Upper lobe of left lung (tissue), 4 donors: ENCODE measurements around the gene C1D.

ENCODE experiments used
- EP300 ChIP-seq, 4 donors: sonication (generic); formaldehyde crosslinking; IDR thresholded peaks; one replicate each; pipeline ENCODE4 v1.5.1; 2017; ENCODE audit warnings: antibody characterized with exemption in 4 of 4, control low read depth in 2 of 4
- POLR2A ChIP-seq, 4 donors: fragments of 450-650 bp; IDR thresholded peaks; one replicate each; pipeline ENCODE4 v1.5.1; 2016 to 2017; ENCODE audit warnings: antibody characterized with exemption in 4 of 4, mild to moderate bottlenecking in 2 of 4
- POLR2AphosphoS5 ChIP-seq, 2 donors: sonication (generic); formaldehyde crosslinking; IDR thresholded peaks; one replicate each; pipeline ENCODE4 v1.5.1; 2017; ENCODE audit warnings: antibody characterized with exemption in 2 of 2
- TF ChIP-seq, protein P1 (sequence below), 6 experiments: fragments of 450-650 bp in 4 of 6; fragments of 200-600 bp in 2 of 6; sonication (generic) in 2 of 6; IDR thresholded peaks; one replicate each; pipeline ENCODE4 v1.5.1; 2016 to 2019; ENCODE audit warnings: antibody characterized with exemption in 6 of 6

DNA sequence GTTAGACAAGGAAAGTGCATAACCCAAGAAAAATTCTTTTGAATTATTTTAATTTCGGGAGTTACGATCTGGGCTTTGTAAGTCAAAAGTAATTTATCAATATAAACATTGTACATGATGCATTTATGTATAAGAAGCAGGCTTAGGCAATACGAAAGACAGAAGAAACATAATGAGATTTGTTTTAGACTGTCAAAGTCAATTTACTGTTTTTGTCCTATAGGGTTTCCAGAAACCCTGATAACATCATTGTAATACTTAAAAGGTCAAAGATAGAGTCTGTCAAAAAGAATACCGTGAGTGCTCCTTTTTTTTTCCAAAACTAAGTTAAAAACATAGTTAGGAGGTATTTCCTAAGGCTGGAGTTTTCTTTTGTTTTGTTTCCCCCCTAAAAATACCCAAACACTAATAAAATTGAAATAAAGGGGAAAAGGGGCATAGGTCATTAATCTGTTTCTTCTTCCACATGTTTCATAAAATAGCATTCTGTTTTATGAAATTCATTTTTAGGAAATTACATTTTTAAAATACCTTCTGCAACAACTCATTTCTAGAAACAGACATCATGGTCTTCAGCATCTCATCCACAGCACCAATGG is 16.1 kb downstream of the C1D start:
- TF ChIP-seq POLR2AphosphoS5 (IDR thresholded peaks at IDR 0.05) = no peak
- TF ChIP-seq, protein P1, sequence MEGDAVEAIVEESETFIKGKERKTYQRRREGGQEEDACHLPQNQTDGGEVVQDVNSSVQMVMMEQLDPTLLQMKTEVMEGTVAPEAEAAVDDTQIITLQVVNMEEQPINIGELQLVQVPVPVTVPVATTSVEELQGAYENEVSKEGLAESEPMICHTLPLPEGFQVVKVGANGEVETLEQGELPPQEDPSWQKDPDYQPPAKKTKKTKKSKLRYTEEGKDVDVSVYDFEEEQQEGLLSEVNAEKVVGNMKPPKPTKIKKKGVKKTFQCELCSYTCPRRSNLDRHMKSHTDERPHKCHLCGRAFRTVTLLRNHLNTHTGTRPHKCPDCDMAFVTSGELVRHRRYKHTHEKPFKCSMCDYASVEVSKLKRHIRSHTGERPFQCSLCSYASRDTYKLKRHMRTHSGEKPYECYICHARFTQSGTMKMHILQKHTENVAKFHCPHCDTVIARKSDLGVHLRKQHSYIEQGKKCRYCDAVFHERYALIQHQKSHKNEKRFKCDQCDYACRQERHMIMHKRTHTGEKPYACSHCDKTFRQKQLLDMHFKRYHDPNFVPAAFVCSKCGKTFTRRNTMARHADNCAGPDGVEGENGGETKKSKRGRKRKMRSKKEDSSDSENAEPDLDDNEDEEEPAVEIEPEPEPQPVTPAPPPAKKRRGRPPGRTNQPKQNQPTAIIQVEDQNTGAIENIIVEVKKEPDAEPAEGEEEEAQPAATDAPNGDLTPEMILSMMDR (IDR thresholded peaks at IDR 0.05) = no peak
- no peak for TF ChIP-seq POLR2A (IDR thresholded peaks at IDR 0.05)
- no peak for TF ChIP-seq EP300 (IDR thresholded peaks at IDR 0.05)
